Fibroblast of pulmonary artery (primary cell): Measurements from ENCODE around the gene SHB.
A peak's percentile ranks its signal among the peaks of the same experiment; 100 is the strongest.

Source experiments
- DNase-seq: peaks from one replicate; pipeline ENCODE4 v3.0.0-alpha.2; 2010; ENCODE audit warnings: low read depth
- H3K4me3 ChIP-seq: replicated peaks from 2 replicates; pipeline ENCODE4 v1.5.1; 2011; ENCODE audit warnings: low read depth, mild to moderate bottlenecking, control low read depth, low read length, moderate library complexity
- TF ChIP-seq, protein P1 (sequence below): IDR thresholded peaks from 2 replicates; pipeline ENCODE4 v1.5.1; 2011; ENCODE audit warnings: mild to moderate bottlenecking, control low read depth, low read length, inconsistent platforms; ENCODE audit errors: missing control alignments

SHB gene, protein sequence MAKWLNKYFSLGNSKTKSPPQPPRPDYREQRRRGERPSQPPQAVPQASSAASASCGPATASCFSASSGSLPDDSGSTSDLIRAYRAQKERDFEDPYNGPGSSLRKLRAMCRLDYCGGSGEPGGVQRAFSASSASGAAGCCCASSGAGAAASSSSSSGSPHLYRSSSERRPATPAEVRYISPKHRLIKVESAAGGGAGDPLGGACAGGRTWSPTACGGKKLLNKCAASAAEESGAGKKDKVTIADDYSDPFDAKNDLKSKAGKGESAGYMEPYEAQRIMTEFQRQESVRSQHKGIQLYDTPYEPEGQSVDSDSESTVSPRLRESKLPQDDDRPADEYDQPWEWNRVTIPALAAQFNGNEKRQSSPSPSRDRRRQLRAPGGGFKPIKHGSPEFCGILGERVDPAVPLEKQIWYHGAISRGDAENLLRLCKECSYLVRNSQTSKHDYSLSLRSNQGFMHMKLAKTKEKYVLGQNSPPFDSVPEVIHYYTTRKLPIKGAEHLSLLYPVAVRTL

DNA sequence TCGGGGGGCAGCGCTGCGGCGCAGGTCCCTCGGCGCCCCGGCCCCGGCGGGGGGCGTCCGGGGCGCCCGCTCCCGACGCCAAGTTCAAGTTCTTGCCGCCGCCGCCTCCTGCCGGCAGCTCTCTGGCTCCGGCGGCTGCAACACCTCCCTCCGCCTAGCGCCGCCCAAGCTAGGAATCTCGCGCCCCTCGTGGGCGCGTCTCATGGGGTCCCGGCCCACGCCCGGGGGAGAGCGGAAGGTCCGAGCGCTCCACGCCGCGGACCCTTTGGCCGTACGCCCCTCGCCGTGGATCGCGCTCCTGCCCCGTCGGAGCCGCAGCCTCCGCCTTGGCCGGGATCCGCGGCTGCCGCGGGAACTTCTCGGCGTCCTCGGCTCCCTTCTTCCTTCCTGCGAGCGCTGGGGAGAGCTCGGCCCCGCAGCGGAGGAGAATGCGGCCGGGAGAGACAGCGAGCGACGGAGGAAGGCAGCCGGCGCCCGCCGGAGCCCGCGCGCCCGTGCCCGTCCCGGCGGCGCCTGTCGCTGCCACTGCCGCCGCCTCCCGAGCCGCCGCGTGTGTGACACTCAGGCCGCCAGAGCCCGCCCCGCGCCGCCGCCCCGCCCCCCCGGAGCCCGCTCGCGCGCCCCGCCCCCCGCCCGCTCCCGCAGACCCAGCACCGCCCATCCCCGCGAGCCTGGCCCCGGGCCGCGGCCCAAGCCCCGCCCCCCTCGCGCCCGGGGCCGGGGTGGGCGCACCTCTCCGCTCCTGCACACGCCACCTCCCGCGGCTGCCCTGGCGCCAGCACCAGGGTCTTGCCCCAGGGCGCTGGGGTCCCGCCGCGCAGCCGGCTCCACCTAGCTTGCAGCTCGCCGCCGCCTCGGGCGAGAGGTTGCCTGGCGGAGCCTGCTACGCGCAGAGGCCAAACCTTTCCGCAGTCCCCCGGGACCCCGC, at the start of gene SHB:
Gene SHB (minus strand): TSS at position 527 of the 928 bp plus-strand sequence. CDS start 582 bp downstream, outside the sequence.
- TF ChIP-seq, protein P1, sequence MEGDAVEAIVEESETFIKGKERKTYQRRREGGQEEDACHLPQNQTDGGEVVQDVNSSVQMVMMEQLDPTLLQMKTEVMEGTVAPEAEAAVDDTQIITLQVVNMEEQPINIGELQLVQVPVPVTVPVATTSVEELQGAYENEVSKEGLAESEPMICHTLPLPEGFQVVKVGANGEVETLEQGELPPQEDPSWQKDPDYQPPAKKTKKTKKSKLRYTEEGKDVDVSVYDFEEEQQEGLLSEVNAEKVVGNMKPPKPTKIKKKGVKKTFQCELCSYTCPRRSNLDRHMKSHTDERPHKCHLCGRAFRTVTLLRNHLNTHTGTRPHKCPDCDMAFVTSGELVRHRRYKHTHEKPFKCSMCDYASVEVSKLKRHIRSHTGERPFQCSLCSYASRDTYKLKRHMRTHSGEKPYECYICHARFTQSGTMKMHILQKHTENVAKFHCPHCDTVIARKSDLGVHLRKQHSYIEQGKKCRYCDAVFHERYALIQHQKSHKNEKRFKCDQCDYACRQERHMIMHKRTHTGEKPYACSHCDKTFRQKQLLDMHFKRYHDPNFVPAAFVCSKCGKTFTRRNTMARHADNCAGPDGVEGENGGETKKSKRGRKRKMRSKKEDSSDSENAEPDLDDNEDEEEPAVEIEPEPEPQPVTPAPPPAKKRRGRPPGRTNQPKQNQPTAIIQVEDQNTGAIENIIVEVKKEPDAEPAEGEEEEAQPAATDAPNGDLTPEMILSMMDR, result peak; percentile 23
- H3K4me3 ChIP-seq, result peak within 1 kb of the TSS; percentile 90
- DNase-seq, result peak; percentile 59

DNA sequence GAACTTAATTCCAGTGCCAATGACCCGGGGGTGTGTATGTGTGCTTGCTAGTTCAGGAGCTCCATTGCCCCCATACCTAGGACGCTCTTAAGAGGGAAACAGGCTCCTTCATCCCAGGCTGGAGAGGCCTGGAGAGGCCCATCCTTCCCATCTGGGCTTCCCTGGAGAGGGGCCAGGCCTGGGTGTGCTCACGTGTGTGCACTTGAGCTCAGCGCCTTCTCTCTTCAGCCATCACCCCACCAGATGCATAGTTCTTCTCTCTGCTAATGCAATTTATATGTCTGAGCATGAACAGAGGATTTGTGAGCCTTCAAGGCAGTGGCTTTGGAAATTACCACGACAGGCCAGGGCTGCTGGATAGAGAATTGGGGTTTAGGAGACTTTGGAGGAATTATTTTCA, 48.6 kb upstream of the SHB start:
- DNase-seq, result no peak
- TF ChIP-seq, protein P1, result no peak
- no peak overlapping the region for H3K4me3 ChIP-seq

DNA sequence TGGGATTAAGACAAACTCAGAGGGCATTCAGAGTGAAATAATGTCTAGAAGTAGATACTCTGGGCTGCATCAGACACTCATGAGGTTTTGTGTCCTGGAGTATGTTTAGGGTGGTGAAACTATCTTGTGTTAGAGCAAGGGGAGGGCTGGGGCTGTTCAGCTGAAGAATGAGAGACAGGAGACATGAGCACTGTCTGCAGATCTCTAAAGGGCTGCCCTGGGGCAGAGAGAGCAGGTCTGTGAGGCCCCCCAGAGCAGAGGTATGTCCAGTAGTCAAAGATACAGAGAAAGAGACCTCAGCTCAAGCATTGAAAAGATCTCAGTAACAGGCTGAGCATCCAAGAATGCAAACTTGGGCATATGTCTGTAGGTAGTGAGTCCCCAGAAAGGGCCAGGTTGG, 45.9 kb upstream of the SHB start:
- TF ChIP-seq, protein P1, result no peak
- no peak overlapping the region for H3K4me3 ChIP-seq
- DNase-seq, result no peak

DNA sequence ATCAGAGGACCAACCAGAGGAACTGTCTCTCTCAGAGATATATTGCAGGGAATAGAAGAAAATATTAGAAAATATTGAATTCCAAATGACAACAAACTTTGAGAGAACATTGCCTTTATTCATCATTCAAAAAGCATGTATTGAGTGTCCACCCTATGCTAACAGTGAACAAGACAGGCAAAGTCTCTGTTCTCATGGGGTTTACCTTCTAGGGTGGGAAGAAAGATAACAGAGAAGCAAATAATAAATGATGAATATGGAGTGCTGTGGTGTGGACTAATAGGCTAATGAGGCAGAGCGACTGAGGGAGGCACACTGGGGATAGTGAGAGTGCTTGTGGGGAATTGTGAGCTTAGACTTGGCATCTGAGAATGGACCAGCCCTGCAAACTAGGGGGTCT, 43.4 kb upstream of the SHB start:
- TF ChIP-seq, protein P1, result no peak
- H3K4me3 ChIP-seq, result no peak overlapping the region
- no peak for DNase-seq

DNA sequence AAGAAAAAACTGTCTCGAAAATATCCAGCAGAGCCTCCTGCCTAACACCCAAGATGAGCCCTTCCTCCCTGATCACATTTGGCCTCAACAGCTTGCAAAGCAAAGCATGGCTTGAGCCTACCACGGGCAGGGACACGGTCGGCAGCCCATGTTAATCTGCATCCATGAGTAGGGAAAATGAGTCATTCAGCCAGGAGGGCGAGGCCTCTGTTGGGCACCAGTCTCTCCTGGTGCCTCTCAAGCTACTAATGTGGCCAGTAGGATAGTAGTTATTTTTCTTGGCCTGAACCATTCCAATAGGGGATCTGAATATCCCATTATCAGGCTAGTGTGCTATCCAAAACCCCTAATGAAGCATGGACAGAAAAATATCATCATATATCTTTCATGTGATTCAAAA, 43.0 kb upstream of the SHB start:
- TF ChIP-seq, protein P1, result no peak
- no peak overlapping the region for H3K4me3 ChIP-seq
- no peak for DNase-seq

DNA sequence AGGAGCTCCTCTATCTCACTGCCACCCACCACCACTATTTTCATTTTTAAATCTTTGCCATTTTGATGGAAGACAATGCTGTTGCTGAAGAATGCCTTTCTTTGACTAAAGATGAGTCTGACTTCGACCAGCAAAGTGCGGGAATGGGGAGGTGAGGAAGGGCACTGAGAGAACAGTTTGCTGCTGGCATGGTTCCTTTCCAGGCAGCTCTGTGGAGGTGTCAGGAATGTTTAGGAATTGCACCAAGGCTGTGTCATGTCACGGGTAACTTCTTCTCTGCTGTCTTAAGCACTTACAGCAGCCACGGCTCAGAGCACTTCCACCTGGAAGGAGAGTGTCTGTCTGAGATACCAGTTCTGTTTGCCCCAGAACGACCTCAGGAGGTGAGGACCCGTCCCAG, 41.4 kb upstream of the SHB start:
- no peak overlapping the region for H3K4me3 ChIP-seq
- no peak for DNase-seq
- TF ChIP-seq, protein P1, result no peak
